Measurements from ENCODE around the gene CAMK1D.

CAMK1D gene

GRCh38 chr10:12749760-12750478 lies 400.6 kb downstream of the CAMK1D start:
- TF ChIP-seq Cebpa-rat (IDR thresholded peaks at IDR 0.05) = no peak
- no peak overlapping the region for H3K4me3 ChIP-seq
- no peaks in the 10 kb centered on the region for H3K4me1 ChIP-seq
- H3K9me3 ChIP-seq (replicated peaks in 1 of 11) = peaks cover 0 to 4% (median 0%) of the 10 kb centered on the region in 11 experiments; a peak in 2 of 22 replicates
- H3K27ac ChIP-seq = no peak overlapping the region
- no peaks in the 10 kb centered on the region; a peak in 1 of 22 replicates for H3K36me3 ChIP-seq
- no peaks in the 10 kb centered on the region; a peak in 1 of 22 replicates for H4K20me1 ChIP-seq
- H3K27me3 ChIP-seq = no peaks in the 10 kb centered on the region
- no peak overlapping the region for H3K4me2 ChIP-seq
- no peak overlapping the region for H3K9ac ChIP-seq

- no peaks in the 10 kb centered on the region; a peak in 1 of 22 replicates for H3K36me3 ChIP-seq
- TF ChIP-seq Cebpa-rat (IDR thresholded peaks at IDR 0.05) = no peak
- H3K4me3 ChIP-seq = no peak overlapping the region
Observed at GRCh38 chr10:12750526-12751201, 401.3 kb downstream of the CAMK1D start.

GRCh38 chr10:12755075-12755474 lies 405.7 kb downstream of the CAMK1D start:
- Histone ChIP-seq H3K4me1 (no peaks in the 10 kb centered on the region), H3K4me2 (no peak overlapping the region), H3K4me3 (no peak overlapping the region), H3K27me3 (no peaks in the 10 kb centered on the region), H3K9ac (no peak overlapping the region), H4K20me1 (no peaks in the 10 kb centered on the region), H3K27ac (no peak overlapping the region), H3K9me3 (replicated peaks in 1 of 11) (peaks cover 0 to 4% (median 0%) of the 10 kb centered on the region in 11 experiments; a peak in 2 of 22 replicates), H3K36me3 (no peaks in the 10 kb centered on the region; a peak in 1 of 22 replicates)
- no peak for TF ChIP-seq Cebpa-rat (IDR thresholded peaks at IDR 0.05)

More at GRCh38 chr10:12750526-12751201, 401.3 kb downstream of the CAMK1D start:
- Histone ChIP-seq H3K9ac (no peak overlapping the region), H3K4me1 (no peaks in the 10 kb centered on the region), H3K9me3 (replicated peaks in 1 of 11) (peaks cover 0 to 4% (median 0%) of the 10 kb centered on the region in 11 experiments; a peak in 2 of 22 replicates), H3K27me3 (no peaks in the 10 kb centered on the region), H3K27ac (no peak overlapping the region), H4K20me1 (no peaks in the 10 kb centered on the region; a peak in 1 of 22 replicates), H3K4me2 (no peak overlapping the region)

- Histone ChIP-seq H3K36me3 (peaks cover under 1 to 20% (median 15%) of the 10 kb centered on the region in 11 experiments; a peak in 14 of 22 replicates), H4K20me1 (no peaks in the 10 kb centered on the region; a peak in 1 of 22 replicates), H3K4me1 (no peaks in the 10 kb centered on the region), H3K27me3 (no peaks in the 10 kb centered on the region), H3K9me3 (replicated peaks in 1 of 11) (peaks cover 0 to 4% (median 0%) of the 10 kb centered on the region in 11 experiments; a peak in 2 of 22 replicates), H3K27ac (no peak overlapping the region), H3K4me3 (no peak overlapping the region), H3K4me2 (no peak overlapping the region), H3K9ac (no peak overlapping the region)
- TF ChIP-seq Cebpa-rat (IDR thresholded peaks at IDR 0.05) = no peak
Observed at GRCh38 chr10:12757351-12757750, 408.0 kb downstream of the CAMK1D start.

GRCh38 chr10:12758271-12758670 lies 408.9 kb downstream of the CAMK1D start:
- Histone ChIP-seq H3K27me3 (no peaks in the 10 kb centered on the region), H3K36me3 (peaks cover 9 to 27% (median 18%) of the 10 kb centered on the region in 11 experiments; a peak in 14 of 22 replicates), H3K4me2 (no peak overlapping the region), H3K4me3 (no peak overlapping the region), H3K27ac (no peak overlapping the region), H3K9me3 (replicated peaks in 1 of 11) (peaks cover 0 to 4% (median 0%) of the 10 kb centered on the region in 11 experiments; a peak in 2 of 22 replicates), H4K20me1 (no peaks in the 10 kb centered on the region; a peak in 1 of 22 replicates), H3K4me1 (no peaks in the 10 kb centered on the region), H3K9ac (no peak overlapping the region)
- TF ChIP-seq Cebpa-rat (IDR thresholded peaks at IDR 0.05) = no peak

- H3K27me3 ChIP-seq = no peaks in the 10 kb centered on the region
- H3K27ac ChIP-seq = no peak overlapping the region
- H3K9me3 ChIP-seq (replicated peaks in 1 of 11) = no peaks in the 10 kb centered on the region
- H3K9ac ChIP-seq = no peak overlapping the region
- no peak overlapping the region for H3K4me3 ChIP-seq
- no peak overlapping the region for H3K4me2 ChIP-seq
- no peak for TF ChIP-seq Cebpa-rat (IDR thresholded peaks at IDR 0.05)
- peaks cover 10 to 44% (median 25%) of the 10 kb centered on the region in 11 experiments; a peak in 16 of 22 replicates for H3K36me3 ChIP-seq
- H3K4me1 ChIP-seq = peaks cover 0 to 12% (median 8%) of the 10 kb centered on the region in 10 experiments; a peak in 11 of 20 replicates
- H4K20me1 ChIP-seq = no peaks in the 10 kb centered on the region; a peak in 1 of 22 replicates
Observed at GRCh38 chr10:12766223-12766622, 416.9 kb downstream of the CAMK1D start.

- H3K4me2 ChIP-seq = peak overlapping the region in 8 of 11 experiments; percentile 1 to 49 (median 46); a peak in 13 of 22 replicates
- peaks cover 0 to 12% (median 8%) of the 10 kb centered on the region in 10 experiments; a peak in 11 of 20 replicates for H3K4me1 ChIP-seq
- H3K9me3 ChIP-seq (replicated peaks in 1 of 11) = no peaks in the 10 kb centered on the region
- H3K4me3 ChIP-seq = no peak overlapping the region
- H4K20me1 ChIP-seq = no peaks in the 10 kb centered on the region; a peak in 1 of 22 replicates
- H3K27me3 ChIP-seq = no peaks in the 10 kb centered on the region; a peak in 1 of 22 replicates
- no peak for TF ChIP-seq Cebpa-rat (IDR thresholded peaks at IDR 0.05)
- no peak overlapping the region for H3K9ac ChIP-seq
- peaks cover 0 to 23% (median 14%) of the 10 kb centered on the region in 11 experiments; a peak in 11 of 22 replicates for H3K36me3 ChIP-seq
- H3K27ac ChIP-seq = no peak overlapping the region
Observed at GRCh38 chr10:12768156-12769100, 419.1 kb downstream of the CAMK1D start.

GRCh38 chr10:12769323-12770044 lies 420.1 kb downstream of the CAMK1D start:
- Histone ChIP-seq H4K20me1 (peaks cover 0 to 3% (median 0%) of the 10 kb centered on the region in 11 experiments; a peak in 1 of 22 replicates), H3K9ac (no peak overlapping the region), H3K4me3 (no peak overlapping the region), H3K27me3 (no peaks in the 10 kb centered on the region; a peak in 1 of 22 replicates), H3K9me3 (replicated peaks in 1 of 11) (no peaks in the 10 kb centered on the region), H3K4me1 (peaks cover 0 to 17% (median 13%) of the 10 kb centered on the region in 10 experiments; a peak in 15 of 20 replicates), H3K27ac (no peak overlapping the region), H3K36me3 (peaks cover 0 to 20% (median 14%) of the 10 kb centered on the region in 11 experiments; a peak in 11 of 22 replicates), H3K4me2 (no peak overlapping the region)
- no peak for TF ChIP-seq Cebpa-rat (IDR thresholded peaks at IDR 0.05)
